ENCODE measurements around the gene KCNH8.

KCNH8 gene

GRCh38 chr3:19457449-19457848 lies 309.1 kb downstream of the KCNH8 start:
- WGBS, 2 experiments (ENCODE audit: insufficient coverage in 2 of 2), result 100% methylated on average over 1 of the region's 3 CpGs
- H3K9me3 ChIP-seq (ENCODE audit: control insufficient read depth, low read length), result no peaks in the 10 kb centered on the region
- H3K36me3 ChIP-seq (ENCODE audit: control insufficient read depth, insufficient read depth, low read length), result no peaks in the 10 kb centered on the region
- no peak overlapping the region for H3K27ac ChIP-seq (ENCODE audit: low read depth, low read length, severe bottlenecking)
- H3K4me3 ChIP-seq (ENCODE audit: extremely low read depth, insufficient read depth, low read length, poor library complexity, severe bottlenecking), result no peak overlapping the region
- no peaks in the 10 kb centered on the region for H3K4me1 ChIP-seq (ENCODE audit: control insufficient read depth, insufficient read depth, low read length, poor library complexity, severe bottlenecking)

GRCh38 chr3:19467761-19468160 lies 319.5 kb downstream of the KCNH8 start:
- Histone ChIP-seq H3K9me3 (ENCODE audit: control insufficient read depth, low read length) (no peaks in the 10 kb centered on the region), H3K27ac (ENCODE audit: low read depth, low read length, severe bottlenecking) (no peak overlapping the region), H3K36me3 (ENCODE audit: control insufficient read depth, insufficient read depth, low read length) (no peaks in the 10 kb centered on the region), H3K4me3 (ENCODE audit: extremely low read depth, insufficient read depth, low read length, poor library complexity, severe bottlenecking) (no peak overlapping the region), H3K4me1 (ENCODE audit: control insufficient read depth, insufficient read depth, low read length, poor library complexity, severe bottlenecking) (no peaks in the 10 kb centered on the region)

GRCh38 chr3:19471138-19471537 lies 322.8 kb downstream of the KCNH8 start:
- no peaks in the 10 kb centered on the region for H3K4me1 ChIP-seq (ENCODE audit: control insufficient read depth, insufficient read depth, low read length, poor library complexity, severe bottlenecking)

GRCh38 chr3:19473971-19474580 lies 325.8 kb downstream of the KCNH8 start:
- 63% methylated on average over 3 of the region's 3 CpGs; no CpG with 5 or more reads in 1 of the 2 experiments for whole genome bisulfite sequencing, 2 experiments (ENCODE audit: insufficient coverage in 2 of 2)
- Histone ChIP-seq H3K36me3 (ENCODE audit: control insufficient read depth, insufficient read depth, low read length) (no peaks in the 10 kb centered on the region), H3K9me3 (ENCODE audit: control insufficient read depth, low read length) (no peaks in the 10 kb centered on the region), H3K4me3 (ENCODE audit: extremely low read depth, insufficient read depth, low read length, poor library complexity, severe bottlenecking) (no peak overlapping the region), H3K27ac (ENCODE audit: low read depth, low read length, severe bottlenecking) (no peak overlapping the region), H3K4me1 (ENCODE audit: control insufficient read depth, insufficient read depth, low read length, poor library complexity, severe bottlenecking) (no peaks in the 10 kb centered on the region)

More at GRCh38 chr3:19471138-19471537, 322.8 kb downstream of the KCNH8 start:
- H3K4me3 ChIP-seq (ENCODE audit: extremely low read depth, insufficient read depth, low read length, poor library complexity, severe bottlenecking), result no peak overlapping the region
- no peak overlapping the region for H3K27ac ChIP-seq (ENCODE audit: low read depth, low read length, severe bottlenecking)
- no peaks in the 10 kb centered on the region for H3K9me3 ChIP-seq (ENCODE audit: control insufficient read depth, low read length)
- no peaks in the 10 kb centered on the region for H3K36me3 ChIP-seq (ENCODE audit: control insufficient read depth, insufficient read depth, low read length)
- WGBS, 2 experiments (ENCODE audit: insufficient coverage in 2 of 2), result 60 to 100% methylated on average over 1 of the region's 4 CpGs

- Histone ChIP-seq H3K4me1 (ENCODE audit: control insufficient read depth, insufficient read depth, low read length, poor library complexity, severe bottlenecking) (no peaks in the 10 kb centered on the region), H3K4me3 (ENCODE audit: extremely low read depth, insufficient read depth, low read length, poor library complexity, severe bottlenecking) (no peak overlapping the region), H3K27ac (ENCODE audit: low read depth, low read length, severe bottlenecking) (no peak overlapping the region), H3K9me3 (ENCODE audit: control insufficient read depth, low read length) (no peaks in the 10 kb centered on the region), H3K36me3 (ENCODE audit: control insufficient read depth, insufficient read depth, low read length) (no peaks in the 10 kb centered on the region)
- WGBS, 2 experiments (ENCODE audit: insufficient coverage in 2 of 2), result 59 to 87% methylated on average over 3 to 4 of the region's 7 CpGs
Measured at GRCh38 chr3:19476281-19476680, 328.0 kb downstream of the KCNH8 start.

- Histone ChIP-seq H3K4me1 (ENCODE audit: control insufficient read depth, insufficient read depth, low read length, poor library complexity, severe bottlenecking) (no peaks in the 10 kb centered on the region), H3K27ac (ENCODE audit: low read depth, low read length, severe bottlenecking) (no peak overlapping the region), H3K4me3 (ENCODE audit: extremely low read depth, insufficient read depth, low read length, poor library complexity, severe bottlenecking) (no peak overlapping the region), H3K36me3 (ENCODE audit: control insufficient read depth, insufficient read depth, low read length) (no peaks in the 10 kb centered on the region), H3K9me3 (ENCODE audit: control insufficient read depth, low read length) (no peaks in the 10 kb centered on the region)
- 83 to 90% methylated on average over 2 of the region's 3 CpGs for WGBS, 2 experiments (ENCODE audit: insufficient coverage in 2 of 2)
Measured at GRCh38 chr3:19485267-19485666, 337.0 kb downstream of the KCNH8 start.

- WGBS, 2 experiments (ENCODE audit: insufficient coverage in 2 of 2), result 95 to 98% methylated on average over 6 of the region's 6 CpGs
Measured at GRCh38 chr3:19487386-19487785, 339.1 kb downstream of the KCNH8 start.

GRCh38 chr3:19488939-19489338 lies 340.6 kb downstream of the KCNH8 start:
- H3K4me3 ChIP-seq (ENCODE audit: extremely low read depth, insufficient read depth, low read length, poor library complexity, severe bottlenecking), result no peak overlapping the region
- no peak overlapping the region for H3K27ac ChIP-seq (ENCODE audit: low read depth, low read length, severe bottlenecking)
- H3K9me3 ChIP-seq (ENCODE audit: control insufficient read depth, low read length), result no peaks in the 10 kb centered on the region
- WGBS, 2 experiments (ENCODE audit: insufficient coverage in 2 of 2), result 72 to 90% methylated on average over 2 of the region's 4 CpGs
- H3K36me3 ChIP-seq (ENCODE audit: control insufficient read depth, insufficient read depth, low read length), result no peaks in the 10 kb centered on the region
- H3K4me1 ChIP-seq (ENCODE audit: control insufficient read depth, insufficient read depth, low read length, poor library complexity, severe bottlenecking), result no peaks in the 10 kb centered on the region

More at GRCh38 chr3:19487386-19487785, 339.1 kb downstream of the KCNH8 start:
- no peaks in the 10 kb centered on the region for H3K36me3 ChIP-seq (ENCODE audit: control insufficient read depth, insufficient read depth, low read length)
- H3K9me3 ChIP-seq (ENCODE audit: control insufficient read depth, low read length), result no peaks in the 10 kb centered on the region
- no peak overlapping the region for H3K27ac ChIP-seq (ENCODE audit: low read depth, low read length, severe bottlenecking)
- H3K4me3 ChIP-seq (ENCODE audit: extremely low read depth, insufficient read depth, low read length, poor library complexity, severe bottlenecking), result no peak overlapping the region
- H3K4me1 ChIP-seq (ENCODE audit: control insufficient read depth, insufficient read depth, low read length, poor library complexity, severe bottlenecking), result no peaks in the 10 kb centered on the region

- Histone ChIP-seq H3K4me1 (ENCODE audit: control insufficient read depth, insufficient read depth, low read length, poor library complexity, severe bottlenecking) (no peaks in the 10 kb centered on the region), H3K9me3 (ENCODE audit: control insufficient read depth, low read length) (no peaks in the 10 kb centered on the region), H3K4me3 (ENCODE audit: extremely low read depth, insufficient read depth, low read length, poor library complexity, severe bottlenecking) (no peak overlapping the region), H3K27ac (ENCODE audit: low read depth, low read length, severe bottlenecking) (no peak overlapping the region), H3K36me3 (ENCODE audit: control insufficient read depth, insufficient read depth, low read length) (no peaks in the 10 kb centered on the region)
- 88 to 93% methylated on average over 12 to 13 of the region's 13 CpGs for WGBS, 2 experiments (ENCODE audit: insufficient coverage in 2 of 2)
Measured at GRCh38 chr3:19489936-19490335, 341.6 kb downstream of the KCNH8 start.

GRCh38 chr3:19506171-19506570 lies 357.9 kb downstream of the KCNH8 start:
- H3K36me3 ChIP-seq (ENCODE audit: control insufficient read depth, insufficient read depth, low read length), result no peaks in the 10 kb centered on the region
- WGBS, 2 experiments (ENCODE audit: insufficient coverage in 2 of 2), result 100% methylated on average over 1 of the region's 1 CpG; no CpG with 5 or more reads in 1 of the 2 experiments
- no peaks in the 10 kb centered on the region for H3K9me3 ChIP-seq (ENCODE audit: control insufficient read depth, low read length)
- no peak overlapping the region for H3K4me3 ChIP-seq (ENCODE audit: extremely low read depth, insufficient read depth, low read length, poor library complexity, severe bottlenecking)
- H3K4me1 ChIP-seq (ENCODE audit: control insufficient read depth, insufficient read depth, low read length, poor library complexity, severe bottlenecking), result no peaks in the 10 kb centered on the region
- H3K27ac ChIP-seq (ENCODE audit: low read depth, low read length, severe bottlenecking), result no peak overlapping the region

- Histone ChIP-seq H3K4me3 (ENCODE audit: extremely low read depth, insufficient read depth, low read length, poor library complexity, severe bottlenecking) (no peak overlapping the region), H3K27ac (ENCODE audit: low read depth, low read length, severe bottlenecking) (no peak overlapping the region), H3K36me3 (ENCODE audit: control insufficient read depth, insufficient read depth, low read length) (no peaks in the 10 kb centered on the region), H3K4me1 (ENCODE audit: control insufficient read depth, insufficient read depth, low read length, poor library complexity, severe bottlenecking) (no peaks in the 10 kb centered on the region), H3K9me3 (ENCODE audit: control insufficient read depth, low read length) (no peaks in the 10 kb centered on the region)
- 91 to 100% methylated on average over 1 of the region's 1 CpG for WGBS, 2 experiments (ENCODE audit: insufficient coverage in 2 of 2)
Measured at GRCh38 chr3:19522305-19522704, 374.0 kb downstream of the KCNH8 start.

Data from mesodermal cell (in vitro differentiated cells).